GM18520 (cell line): ENCODE data around the gene MEOX2.

Experiments
- ATAC-seq: cut with Tn5 transposase; IDR thresholded peaks from one replicate; pipeline ENCODE4 v1.9.1; 2021; ENCODE audit not compliant: unreplicated experiment

MEOX2 gene

GRCh38 chr7:15618275-15618674 lies 68.2 kb downstream of the MEOX2 start:
- ATAC-seq, result no peak

- ATAC-seq, result no peak
Observed at GRCh38 chr7:15612205-15612604, 74.3 kb downstream of the MEOX2 start.

GRCh38 chr7:15610503-15610902 lies 76.0 kb downstream of the MEOX2 start:
- ATAC-seq, result no peak

- no peak for ATAC-seq
Observed at GRCh38 chr7:15609287-15609686, 77.2 kb downstream of the MEOX2 start.

GRCh38 chr7:15607529-15608210 lies 78.8 kb downstream of the MEOX2 start:
- ATAC-seq, result no peak

GRCh38 chr7:15606561-15606960 lies 79.9 kb downstream of the MEOX2 start:
- ATAC-seq, result no peak

- no peak for ATAC-seq
Observed at GRCh38 chr7:15604166-15604565, 82.3 kb downstream of the MEOX2 start.

- ATAC-seq, result no peak
Observed at GRCh38 chr7:15603124-15603523, 83.4 kb downstream of the MEOX2 start.

- no peak for ATAC-seq
Observed at GRCh38 chr7:15602236-15602635, 84.2 kb downstream of the MEOX2 start.

- ATAC-seq, result no peak
Observed at GRCh38 chr7:15601175-15601574, 85.3 kb downstream of the MEOX2 start.

GRCh38 chr7:15600298-15600697 lies 86.2 kb downstream of the MEOX2 start:
- no peak for ATAC-seq

- ATAC-seq, result no peak
Observed at GRCh38 chr7:15594461-15594860, 92.0 kb downstream of the MEOX2 start.

GRCh38 chr7:15593382-15593781 lies 93.1 kb downstream of the MEOX2 start:
- no peak for ATAC-seq

GRCh38 chr7:15586266-15586665 lies 100.2 kb downstream of the MEOX2 start:
- ATAC-seq, result no peak

- ATAC-seq, result no peak
Observed at GRCh38 chr7:15584575-15584974, 101.9 kb downstream of the MEOX2 start.

- ATAC-seq, result no peak
Observed at GRCh38 chr7:15582773-15583172, 103.7 kb downstream of the MEOX2 start.

- ATAC-seq, result no peak
Observed at GRCh38 chr7:15581352-15581951, 105.0 kb downstream of the MEOX2 start.

GRCh38 chr7:15580604-15581351 lies 105.7 kb downstream of the MEOX2 start:
- ATAC-seq, result no peak

- no peak for ATAC-seq
Observed at GRCh38 chr7:15577600-15577999, 108.9 kb downstream of the MEOX2 start.

- no peak for ATAC-seq
Observed at GRCh38 chr7:15571301-15571878, 115.1 kb downstream of the MEOX2 start.

- ATAC-seq, result no peak
Observed at GRCh38 chr7:15567652-15568051, 118.8 kb downstream of the MEOX2 start.

- ATAC-seq, result no peak
Observed at GRCh38 chr7:15567036-15567435, 119.4 kb downstream of the MEOX2 start.
